GM21825 (cell line): Measurements from ENCODE around the gene LAYN.

Experiments used
- ATAC-seq: cut with Tn5 transposase; IDR thresholded peaks from one replicate; pipeline ENCODE4 v1.9.1; 2021; ENCODE audit warnings: mild to moderate bottlenecking, moderate library complexity; ENCODE audit not compliant: unreplicated experiment

The LAYN gene, protein sequence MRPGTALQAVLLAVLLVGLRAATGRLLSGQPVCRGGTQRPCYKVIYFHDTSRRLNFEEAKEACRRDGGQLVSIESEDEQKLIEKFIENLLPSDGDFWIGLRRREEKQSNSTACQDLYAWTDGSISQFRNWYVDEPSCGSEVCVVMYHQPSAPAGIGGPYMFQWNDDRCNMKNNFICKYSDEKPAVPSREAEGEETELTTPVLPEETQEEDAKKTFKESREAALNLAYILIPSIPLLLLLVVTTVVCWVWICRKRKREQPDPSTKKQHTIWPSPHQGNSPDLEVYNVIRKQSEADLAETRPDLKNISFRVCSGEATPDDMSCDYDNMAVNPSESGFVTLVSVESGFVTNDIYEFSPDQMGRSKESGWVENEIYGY

GRCh38 chr11:111540114-111540936, at the start of gene LAYN:
TSS of gene LAYN (plus strand) at chr11:111540720. CDS start at chr11:111540844, 124 bp downstream.
- ATAC-seq: no peak

DNA sequence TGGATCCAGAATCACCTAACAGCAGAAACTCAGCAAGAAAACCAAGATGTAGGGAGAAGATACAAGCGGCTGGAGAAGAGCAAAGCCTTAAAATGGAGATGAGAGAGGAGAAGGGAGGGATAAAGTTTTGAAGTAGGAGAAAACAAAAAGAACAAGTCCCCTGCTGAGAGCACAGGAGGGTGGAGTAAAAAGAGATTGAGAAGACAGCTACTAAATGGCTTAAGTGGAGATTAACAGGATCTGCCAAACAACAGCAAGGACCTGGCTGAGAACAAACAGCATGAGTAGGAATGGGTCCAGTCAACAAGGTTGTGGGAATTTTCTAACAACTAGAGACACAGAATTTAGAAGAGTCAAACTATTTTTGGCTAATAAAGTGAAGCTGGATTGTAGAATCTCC, 46.5 kb upstream of the LAYN start:
- no peak for ATAC-seq

DNA sequence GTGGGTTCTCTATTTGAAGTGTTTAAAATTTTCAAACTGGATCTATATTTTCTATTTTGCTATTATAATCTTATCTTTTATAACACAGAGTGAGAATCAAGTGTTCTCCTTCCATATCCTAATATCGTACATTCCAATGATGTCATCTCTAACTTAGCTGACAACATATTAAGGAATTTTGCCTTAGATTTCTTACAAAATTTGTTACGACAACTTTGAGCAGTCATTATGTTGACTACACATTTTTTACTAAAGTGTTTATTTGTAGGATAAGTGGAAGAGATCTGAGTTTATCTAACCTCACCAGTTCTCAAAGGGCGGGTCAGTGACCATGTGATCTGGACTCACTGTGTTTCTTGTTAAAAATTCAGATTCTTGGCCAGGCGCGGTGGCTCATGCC, 41.0 kb upstream of the LAYN start:
- no peak for ATAC-seq

- no peak for ATAC-seq
Observed at GRCh38 chr11:111500481-111500880, 40.0 kb upstream of the LAYN start.

- no peak for ATAC-seq
Observed at GRCh38 chr11:111502611-111503010, 37.9 kb upstream of the LAYN start.

GRCh38 chr11:111510311-111510710, 30.2 kb upstream of the LAYN start:
- ATAC-seq: no peak

DNA sequence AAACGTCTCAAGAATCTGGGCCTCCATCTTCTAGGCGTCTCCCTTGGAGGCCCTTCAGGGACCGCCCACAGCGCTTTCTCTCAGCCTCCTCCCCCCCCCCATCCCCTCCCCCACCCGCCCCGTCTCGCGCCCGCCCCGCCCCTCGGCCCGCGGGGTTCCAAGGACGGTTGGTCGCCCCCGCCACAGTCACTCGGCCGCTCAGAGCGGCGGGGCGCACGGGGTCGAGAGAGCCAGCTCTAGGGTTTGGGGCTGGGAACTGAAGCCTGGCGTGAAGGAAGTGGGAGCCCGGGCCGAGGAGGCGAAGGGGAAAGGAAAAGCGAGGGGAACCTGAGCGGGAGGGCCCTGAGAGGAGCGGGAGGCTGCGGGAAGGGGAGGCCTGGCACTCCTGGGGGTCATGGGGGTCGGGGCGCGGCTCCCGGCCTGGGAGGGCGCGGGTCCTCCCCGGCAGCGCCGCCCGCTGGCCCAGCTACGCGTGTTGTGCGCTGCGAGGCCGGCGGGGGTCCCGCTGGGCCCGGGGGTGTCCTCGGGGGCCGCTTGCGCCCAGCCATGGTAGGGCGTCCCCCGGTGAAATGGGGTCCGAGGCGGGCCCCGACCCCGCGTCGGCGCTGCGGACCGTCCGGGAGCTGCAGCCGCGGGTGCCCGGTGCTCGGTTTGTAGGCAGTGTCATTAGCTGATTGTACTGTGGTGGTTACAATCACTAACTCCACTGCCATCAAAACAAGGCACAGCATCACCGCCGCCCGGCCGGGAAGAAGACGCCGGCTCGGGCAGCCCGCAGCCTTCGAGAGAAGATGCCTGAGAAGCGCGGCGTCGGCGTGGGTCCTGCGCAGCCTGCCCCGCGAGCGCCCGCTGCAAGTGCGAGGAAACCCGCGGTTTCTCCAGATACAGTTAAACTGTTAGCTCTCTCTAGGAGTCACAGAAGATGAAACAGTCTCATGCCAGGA, 28.0 kb upstream of the LAYN start, which contains the start of gene BTG4:
Gene BTG4 (minus strand): TSS at position 91 of the 944 bp plus-strand sequence. CDS start 13,610 bp downstream, outside the sequence.
- ATAC-seq: no peak

DNA sequence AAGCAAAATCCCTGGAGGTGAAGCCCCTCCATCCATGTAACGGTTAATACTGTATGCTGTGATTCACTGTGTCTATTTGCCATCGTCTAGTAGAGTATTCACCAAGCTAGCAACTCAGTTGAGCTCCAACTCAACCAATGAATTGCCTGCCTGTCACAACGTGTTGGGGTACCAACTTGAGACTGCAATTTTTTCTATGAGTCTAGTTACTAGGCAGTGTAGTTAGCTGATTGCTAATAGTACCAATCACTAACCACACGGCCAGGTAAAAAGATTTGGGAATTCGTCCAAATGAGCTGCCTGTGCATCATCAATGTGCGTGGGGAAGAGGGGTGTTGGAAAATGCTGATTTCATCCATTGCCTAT, 27.3 kb upstream of the LAYN start:
- ATAC-seq: no peak

DNA sequence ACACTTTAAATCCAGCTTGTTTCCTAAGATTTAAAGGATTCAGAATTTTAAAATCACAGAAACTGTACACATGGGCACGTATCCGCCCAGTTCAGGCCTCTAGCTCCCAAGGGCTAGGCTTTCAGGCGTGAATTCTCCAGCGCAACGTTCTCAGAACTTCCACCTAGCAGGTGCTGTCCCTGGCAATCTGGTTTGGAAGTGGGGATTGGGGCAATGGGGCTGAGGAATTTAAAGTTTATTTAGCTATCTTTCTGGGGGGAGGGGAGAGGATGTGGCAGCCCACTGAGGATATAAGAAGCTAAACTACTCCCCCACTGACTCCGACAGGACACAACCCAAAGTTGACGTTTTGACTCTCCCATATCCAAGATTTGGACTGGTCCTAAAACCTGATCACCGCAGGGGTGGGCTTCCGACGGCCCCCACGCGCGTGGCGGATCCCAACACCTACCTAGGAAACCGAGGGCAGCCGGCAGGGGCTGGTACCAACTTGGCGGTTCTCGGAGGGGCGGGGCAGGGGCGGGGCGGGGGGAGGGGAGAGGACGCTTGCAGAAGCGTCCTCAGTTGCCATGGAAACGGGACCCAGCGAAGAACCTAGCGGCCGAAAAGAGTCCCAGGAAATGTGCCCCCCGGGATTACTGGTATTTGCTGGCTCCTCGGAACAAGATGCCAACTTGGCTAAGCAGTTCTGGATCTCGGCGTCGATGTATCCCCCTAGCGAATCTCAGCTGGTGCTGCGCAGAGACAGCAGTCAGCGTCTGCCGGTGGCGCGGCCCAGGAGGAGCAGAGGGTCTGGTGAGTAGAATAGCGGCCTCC, 26.1 kb upstream of the LAYN start, which contains the start of gene HOATZ:
Gene HOATZ (plus strand): TSS at position 563 of the 816 bp plus-strand sequence. CDS start 7 bp downstream, at position 570.
- no peak for ATAC-seq

DNA sequence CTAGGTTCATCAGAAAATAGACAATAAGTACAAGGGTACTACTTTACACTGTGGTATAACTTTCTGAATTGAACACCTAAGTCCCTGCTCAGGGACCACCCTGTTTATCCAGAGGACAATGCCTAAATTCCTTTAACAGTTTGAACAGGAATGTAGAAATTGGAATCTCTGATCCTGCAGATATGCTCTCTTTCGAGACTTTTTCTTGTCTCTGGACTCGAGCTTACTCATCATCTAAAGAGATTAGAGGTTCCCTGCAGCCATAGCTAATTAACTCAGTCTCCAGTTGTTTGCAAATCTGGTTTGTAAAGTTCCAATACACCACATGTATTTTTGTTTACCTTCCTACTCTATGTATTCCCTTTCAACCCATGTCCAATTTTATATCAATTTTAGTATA, 24.9 kb upstream of the LAYN start:
- no peak for ATAC-seq

DNA sequence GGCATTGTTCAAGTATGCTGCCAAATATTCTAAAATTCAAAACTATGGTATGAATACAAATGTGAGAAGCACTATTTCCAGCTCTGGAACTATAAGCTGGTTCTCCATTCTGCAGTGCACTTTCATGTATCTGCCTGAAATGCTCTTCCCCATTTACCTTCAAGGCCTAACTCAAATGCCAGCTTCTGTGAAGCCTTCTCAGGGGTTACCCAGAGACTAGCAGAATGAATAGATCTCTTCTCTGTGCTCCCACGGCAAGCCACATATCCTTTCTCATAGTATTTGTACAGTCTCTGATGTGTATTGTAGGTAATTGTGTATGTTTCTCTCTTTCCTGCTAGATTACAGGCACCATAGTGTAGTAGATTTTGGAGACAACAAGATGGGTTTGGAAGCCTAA, 21.9 kb upstream of the LAYN start:
- no peak for ATAC-seq

- no peak for ATAC-seq
Observed at GRCh38 chr11:111520560-111520959, 20.0 kb upstream of the LAYN start.

DNA sequence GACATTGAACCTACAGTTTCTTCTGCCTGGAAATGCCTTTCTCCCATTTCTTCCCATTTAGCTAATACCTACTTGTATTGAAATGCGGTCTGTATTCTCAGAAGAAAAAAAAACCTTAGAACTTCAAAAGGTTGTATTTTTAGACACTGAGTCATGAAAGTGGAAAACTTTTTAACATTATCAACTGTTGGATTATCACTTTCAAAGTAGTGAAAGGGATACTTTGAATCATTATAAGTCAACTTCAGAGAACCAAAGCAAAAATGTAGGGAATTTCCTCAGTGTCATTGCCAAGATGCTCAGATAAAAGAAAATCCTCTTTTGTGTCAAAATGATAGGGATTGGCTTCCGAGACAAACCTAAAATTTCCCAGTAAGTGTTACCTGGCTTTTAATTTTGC, 19.4 kb upstream of the LAYN start:
- ATAC-seq: no peak

DNA sequence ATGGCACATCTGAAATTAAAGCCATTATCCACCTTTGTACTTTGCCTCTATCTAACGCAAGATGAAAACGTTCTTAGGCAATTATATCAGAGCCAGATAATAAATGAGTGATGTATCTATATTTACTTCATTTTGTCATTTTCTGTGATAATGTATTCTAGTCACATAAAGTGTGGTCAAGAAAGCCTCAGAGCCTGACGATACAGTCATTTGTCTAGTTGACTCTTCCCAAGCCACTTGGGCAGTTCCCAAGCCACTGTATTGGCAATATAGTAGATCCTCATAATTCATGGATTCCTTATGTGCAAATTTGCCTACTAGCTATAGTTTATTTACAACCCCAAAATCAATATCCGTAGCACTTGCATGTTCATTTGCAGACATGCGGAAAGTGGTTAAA, 18.1 kb upstream of the LAYN start:
- ATAC-seq: no peak

DNA sequence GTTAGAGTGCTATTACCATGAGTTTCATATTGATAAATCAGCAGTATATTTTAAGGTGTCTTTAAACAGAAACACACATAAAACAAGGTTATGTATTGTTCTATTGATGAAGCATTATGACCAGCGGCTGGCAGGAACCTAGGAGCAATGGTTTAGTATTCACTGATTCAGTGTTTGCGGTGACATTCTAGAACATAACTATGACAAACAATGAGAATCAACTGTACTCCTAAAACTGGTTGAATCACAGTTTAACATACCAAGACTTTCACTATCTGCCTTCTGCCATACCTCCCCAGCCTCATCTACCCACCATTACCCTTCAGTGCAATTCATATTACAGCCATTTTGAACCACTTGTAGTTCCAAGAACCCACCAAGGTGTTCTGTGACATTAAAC, 17.2 kb upstream of the LAYN start:
- no peak for ATAC-seq

DNA sequence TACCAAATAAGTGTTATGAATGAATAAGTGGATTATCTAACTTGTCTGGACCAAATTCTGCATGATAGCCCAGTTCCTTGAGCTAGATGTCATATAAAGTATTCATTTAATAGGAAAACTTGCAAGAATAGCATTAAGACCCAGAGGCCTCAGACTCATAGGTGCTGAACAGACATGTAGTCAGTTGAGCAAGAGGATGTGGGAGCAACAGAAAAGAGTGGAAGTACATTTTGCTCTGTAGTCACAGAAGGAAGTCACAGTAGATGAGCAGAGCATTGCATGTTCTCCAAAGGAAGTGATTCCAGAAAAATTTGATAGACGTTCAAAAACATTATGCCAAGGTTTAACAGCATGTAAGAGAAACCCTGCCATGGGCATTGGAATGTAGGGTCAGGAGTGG, 16.5 kb upstream of the LAYN start:
- no peak for ATAC-seq

GRCh38 chr11:111525456-111525855, 15.1 kb upstream of the LAYN start:
- ATAC-seq: no peak

- ATAC-seq: no peak
Observed at GRCh38 chr11:111526501-111526900, 14.0 kb upstream of the LAYN start.

- ATAC-seq: no peak
Observed at GRCh38 chr11:111527279-111527678, 13.2 kb upstream of the LAYN start.

DNA sequence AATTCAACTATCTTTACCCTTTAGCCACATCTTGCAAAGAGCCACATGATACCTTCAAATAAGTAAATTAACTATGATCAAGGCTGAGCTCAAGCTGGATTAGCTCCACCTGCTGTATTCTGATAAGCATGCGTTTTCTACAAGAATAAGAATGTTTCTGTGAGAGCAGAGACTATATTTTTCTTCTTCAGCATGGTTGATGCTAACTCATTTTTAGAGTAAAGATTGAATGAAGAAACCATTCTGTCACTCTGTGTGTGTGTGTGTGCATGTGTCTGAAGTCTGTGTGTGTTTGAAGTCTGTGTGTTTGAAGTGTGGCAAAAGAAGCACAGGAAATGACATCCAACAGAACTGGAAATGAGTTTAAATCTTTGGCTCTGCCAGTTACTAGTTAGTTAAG, 12.0 kb upstream of the LAYN start:
- no peak for ATAC-seq
